ENCODE measurements around the gene LYZL6.

DNA sequence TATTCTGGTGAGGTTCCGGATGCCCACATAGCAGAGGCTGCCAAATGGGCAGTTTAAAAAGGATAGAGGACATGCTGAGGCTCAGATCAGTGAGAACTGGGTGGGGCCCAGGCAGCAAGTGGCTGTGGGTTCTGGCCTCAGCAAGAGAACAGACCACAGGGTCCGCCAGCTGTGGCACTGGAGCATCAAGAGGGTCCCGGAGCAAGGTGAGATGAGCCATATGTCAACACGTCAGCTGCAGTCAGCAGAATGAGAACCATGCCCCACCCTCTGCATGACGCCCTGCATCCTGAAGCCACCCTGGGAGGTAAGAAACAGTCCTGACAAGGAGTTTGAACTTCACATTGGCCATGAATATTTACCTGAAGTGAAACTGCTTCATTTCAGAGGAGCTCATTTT is 43.2 kb downstream of the LYZL6 start:
- TF ChIP-seq EZH2 (IDR thresholded peaks at IDR 0.05; ENCODE audit: borderline replicate concordance, control insufficient read depth, low read depth, low read length), result no peak
- TF ChIP-seq, protein P1, sequence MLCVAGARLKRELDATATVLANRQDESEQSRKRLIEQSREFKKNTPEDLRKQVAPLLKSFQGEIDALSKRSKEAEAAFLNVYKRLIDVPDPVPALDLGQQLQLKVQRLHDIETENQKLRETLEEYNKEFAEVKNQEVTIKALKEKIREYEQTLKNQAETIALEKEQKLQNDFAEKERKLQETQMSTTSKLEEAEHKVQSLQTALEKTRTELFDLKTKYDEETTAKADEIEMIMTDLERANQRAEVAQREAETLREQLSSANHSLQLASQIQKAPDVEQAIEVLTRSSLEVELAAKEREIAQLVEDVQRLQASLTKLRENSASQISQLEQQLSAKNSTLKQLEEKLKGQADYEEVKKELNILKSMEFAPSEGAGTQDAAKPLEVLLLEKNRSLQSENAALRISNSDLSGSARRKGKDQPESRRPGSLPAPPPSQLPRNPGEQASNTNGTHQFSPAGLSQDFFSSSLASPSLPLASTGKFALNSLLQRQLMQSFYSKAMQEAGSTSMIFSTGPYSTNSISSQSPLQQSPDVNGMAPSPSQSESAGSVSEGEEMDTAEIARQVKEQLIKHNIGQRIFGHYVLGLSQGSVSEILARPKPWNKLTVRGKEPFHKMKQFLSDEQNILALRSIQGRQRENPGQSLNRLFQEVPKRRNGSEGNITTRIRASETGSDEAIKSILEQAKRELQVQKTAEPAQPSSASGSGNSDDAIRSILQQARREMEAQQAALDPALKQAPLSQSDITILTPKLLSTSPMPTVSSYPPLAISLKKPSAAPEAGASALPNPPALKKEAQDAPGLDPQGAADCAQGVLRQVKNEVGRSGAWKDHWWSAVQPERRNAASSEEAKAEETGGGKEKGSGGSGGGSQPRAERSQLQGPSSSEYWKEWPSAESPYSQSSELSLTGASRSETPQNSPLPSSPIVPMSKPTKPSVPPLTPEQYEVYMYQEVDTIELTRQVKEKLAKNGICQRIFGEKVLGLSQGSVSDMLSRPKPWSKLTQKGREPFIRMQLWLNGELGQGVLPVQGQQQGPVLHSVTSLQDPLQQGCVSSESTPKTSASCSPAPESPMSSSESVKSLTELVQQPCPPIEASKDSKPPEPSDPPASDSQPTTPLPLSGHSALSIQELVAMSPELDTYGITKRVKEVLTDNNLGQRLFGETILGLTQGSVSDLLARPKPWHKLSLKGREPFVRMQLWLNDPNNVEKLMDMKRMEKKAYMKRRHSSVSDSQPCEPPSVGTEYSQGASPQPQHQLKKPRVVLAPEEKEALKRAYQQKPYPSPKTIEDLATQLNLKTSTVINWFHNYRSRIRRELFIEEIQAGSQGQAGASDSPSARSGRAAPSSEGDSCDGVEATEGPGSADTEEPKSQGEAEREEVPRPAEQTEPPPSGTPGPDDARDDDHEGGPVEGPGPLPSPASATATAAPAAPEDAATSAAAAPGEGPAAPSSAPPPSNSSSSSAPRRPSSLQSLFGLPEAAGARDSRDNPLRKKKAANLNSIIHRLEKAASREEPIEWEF (IDR thresholded peaks at IDR 0.05; ENCODE audit: insufficient replicate concordance, low read depth, low read length), result no peak
- TF ChIP-seq, protein P2, sequence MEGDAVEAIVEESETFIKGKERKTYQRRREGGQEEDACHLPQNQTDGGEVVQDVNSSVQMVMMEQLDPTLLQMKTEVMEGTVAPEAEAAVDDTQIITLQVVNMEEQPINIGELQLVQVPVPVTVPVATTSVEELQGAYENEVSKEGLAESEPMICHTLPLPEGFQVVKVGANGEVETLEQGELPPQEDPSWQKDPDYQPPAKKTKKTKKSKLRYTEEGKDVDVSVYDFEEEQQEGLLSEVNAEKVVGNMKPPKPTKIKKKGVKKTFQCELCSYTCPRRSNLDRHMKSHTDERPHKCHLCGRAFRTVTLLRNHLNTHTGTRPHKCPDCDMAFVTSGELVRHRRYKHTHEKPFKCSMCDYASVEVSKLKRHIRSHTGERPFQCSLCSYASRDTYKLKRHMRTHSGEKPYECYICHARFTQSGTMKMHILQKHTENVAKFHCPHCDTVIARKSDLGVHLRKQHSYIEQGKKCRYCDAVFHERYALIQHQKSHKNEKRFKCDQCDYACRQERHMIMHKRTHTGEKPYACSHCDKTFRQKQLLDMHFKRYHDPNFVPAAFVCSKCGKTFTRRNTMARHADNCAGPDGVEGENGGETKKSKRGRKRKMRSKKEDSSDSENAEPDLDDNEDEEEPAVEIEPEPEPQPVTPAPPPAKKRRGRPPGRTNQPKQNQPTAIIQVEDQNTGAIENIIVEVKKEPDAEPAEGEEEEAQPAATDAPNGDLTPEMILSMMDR (IDR thresholded peaks at IDR 0.05 in 2 of 3, conservative IDR thresholded peaks at IDR 0.05 in 1 of 3; ENCODE audit: control insufficient read depth in 2 of 3, extremely low read depth in 1 of 3, insufficient read depth in 1 of 3, low read depth in 3 of 3, low read length in 3 of 3), result no peak
- TF ChIP-seq SP1 (IDR thresholded peaks at IDR 0.05; ENCODE audit: low read depth, low read length), result no peak
- TF ChIP-seq RFX5 (IDR thresholded peaks at IDR 0.05; ENCODE audit: low read depth, low read length), result no peak
- no peak for TF ChIP-seq HCFC1 (IDR thresholded peaks at IDR 0.05; ENCODE audit: low read length)
- TF ChIP-seq, protein P3, sequence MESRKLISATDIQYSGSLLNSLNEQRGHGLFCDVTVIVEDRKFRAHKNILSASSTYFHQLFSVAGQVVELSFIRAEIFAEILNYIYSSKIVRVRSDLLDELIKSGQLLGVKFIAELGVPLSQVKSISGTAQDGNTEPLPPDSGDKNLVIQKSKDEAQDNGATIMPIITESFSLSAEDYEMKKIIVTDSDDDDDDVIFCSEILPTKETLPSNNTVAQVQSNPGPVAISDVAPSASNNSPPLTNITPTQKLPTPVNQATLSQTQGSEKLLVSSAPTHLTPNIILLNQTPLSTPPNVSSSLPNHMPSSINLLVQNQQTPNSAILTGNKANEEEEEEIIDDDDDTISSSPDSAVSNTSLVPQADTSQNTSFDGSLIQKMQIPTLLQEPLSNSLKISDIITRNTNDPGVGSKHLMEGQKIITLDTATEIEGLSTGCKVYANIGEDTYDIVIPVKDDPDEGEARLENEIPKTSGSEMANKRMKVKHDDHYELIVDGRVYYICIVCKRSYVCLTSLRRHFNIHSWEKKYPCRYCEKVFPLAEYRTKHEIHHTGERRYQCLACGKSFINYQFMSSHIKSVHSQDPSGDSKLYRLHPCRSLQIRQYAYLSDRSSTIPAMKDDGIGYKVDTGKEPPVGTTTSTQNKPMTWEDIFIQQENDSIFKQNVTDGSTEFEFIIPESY (IDR thresholded peaks at IDR 0.05), result no peak
